Measurements from ENCODE around the gene COA3. TPM values are rescaled to one million over a fixed set of nuclear protein-coding genes. Genes with fewer than 3 reads are reported as not detected.
A peak's percentile ranks its signal among the peaks of the same experiment; 100 is the strongest.

Gene COA3
- total RNA-seq, 1 experiment from 2014 or later = 74.2 TPM

GRCh38 chr17:42760652-42761581 lies 37.6 kb downstream of the COA3 start, which contains the start of gene RAMP2:
Gene RAMP2 (plus strand): TSS chr17:42761227. CDS start chr17:42761262, 35 bp downstream.
- TF ChIP-seq, protein P1, sequence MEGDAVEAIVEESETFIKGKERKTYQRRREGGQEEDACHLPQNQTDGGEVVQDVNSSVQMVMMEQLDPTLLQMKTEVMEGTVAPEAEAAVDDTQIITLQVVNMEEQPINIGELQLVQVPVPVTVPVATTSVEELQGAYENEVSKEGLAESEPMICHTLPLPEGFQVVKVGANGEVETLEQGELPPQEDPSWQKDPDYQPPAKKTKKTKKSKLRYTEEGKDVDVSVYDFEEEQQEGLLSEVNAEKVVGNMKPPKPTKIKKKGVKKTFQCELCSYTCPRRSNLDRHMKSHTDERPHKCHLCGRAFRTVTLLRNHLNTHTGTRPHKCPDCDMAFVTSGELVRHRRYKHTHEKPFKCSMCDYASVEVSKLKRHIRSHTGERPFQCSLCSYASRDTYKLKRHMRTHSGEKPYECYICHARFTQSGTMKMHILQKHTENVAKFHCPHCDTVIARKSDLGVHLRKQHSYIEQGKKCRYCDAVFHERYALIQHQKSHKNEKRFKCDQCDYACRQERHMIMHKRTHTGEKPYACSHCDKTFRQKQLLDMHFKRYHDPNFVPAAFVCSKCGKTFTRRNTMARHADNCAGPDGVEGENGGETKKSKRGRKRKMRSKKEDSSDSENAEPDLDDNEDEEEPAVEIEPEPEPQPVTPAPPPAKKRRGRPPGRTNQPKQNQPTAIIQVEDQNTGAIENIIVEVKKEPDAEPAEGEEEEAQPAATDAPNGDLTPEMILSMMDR (conservative IDR thresholded peaks at IDR 0.05) = no peak
- Histone ChIP-seq H2AK5ac (ENCODE audit: insufficient read length, low read length) (no peak within 1 kb of the TSS), H4K91ac (ENCODE audit: insufficient read length, low read depth, low read length) (no peak within 1 kb of the TSS), H3K4me1 (ENCODE audit: insufficient read depth, low read length) (no peaks in the 10 kb centered on the region; the same call in 1 of the 2 replicates), H2BK5ac (ENCODE audit: insufficient read length, low read length) (no peak within 1 kb of the TSS), H4K20me1 (ENCODE audit: control insufficient read depth, insufficient read depth, insufficient read length) (no peaks in the 10 kb centered on the region), H2BK20ac (ENCODE audit: low read depth, low read length, poor library complexity, severe bottlenecking) (no peak within 1 kb of the TSS), H3K56ac (ENCODE audit: insufficient read length, low read depth, low read length) (no peak within 1 kb of the TSS), H2BK15ac (ENCODE audit: low read depth, low read length) (no peak within 1 kb of the TSS), H2BK120ac (ENCODE audit: low read depth, low read length, poor library complexity, severe bottlenecking) (no peak within 1 kb of the TSS), H3K14ac (ENCODE audit: insufficient read depth, low read length) (no peak within 1 kb of the TSS), H4K5ac (ENCODE audit: insufficient read length, low read depth, low read length) (no peak within 1 kb of the TSS), H4K8ac (replicated peaks; ENCODE audit: insufficient read length, low read depth, low read length) (no peak within 1 kb of the TSS), H3K79me2 (ENCODE audit: insufficient read depth, low read length) (no peaks in the 10 kb centered on the region), H3K27me3 (ENCODE audit: insufficient read depth, low read length) (peaks cover 23% of the 10 kb centered on the region), H3K23ac (ENCODE audit: insufficient read length, low read depth, low read length) (no peak within 1 kb of the TSS), H3K4me2 (ENCODE audit: insufficient read depth, insufficient read length, low read length) (peak within 1 kb of the TSS; percentile 67), H3K79me1 (ENCODE audit: insufficient read depth, low read depth, low read length, poor library complexity, severe bottlenecking) (no peaks in the 10 kb centered on the region), H2BK12ac (ENCODE audit: insufficient read length, low read depth, low read length) (no peak within 1 kb of the TSS), H2AFZ (ENCODE audit: low read length) (peak within 1 kb of the TSS; percentile 15), H3K18ac (ENCODE audit: insufficient read length, low read depth, low read length) (no peak within 1 kb of the TSS), H3K27ac (ENCODE audit: insufficient read length, low read depth, low read length) (no peak within 1 kb of the TSS), H3K9me3 (ENCODE audit: control insufficient read depth, low read depth, low read length) (no peaks in the 10 kb centered on the region), H3T11ph (ENCODE audit: low read length) (no peak within 1 kb of the TSS), H3K9ac (ENCODE audit: extremely low read depth, insufficient read length, low read length) (no peak within 1 kb of the TSS), H3K23me2 (ENCODE audit: insufficient read length, low read depth, low read length, poor library complexity, severe bottlenecking) (peaks cover 6% of the 10 kb centered on the region), H3K4ac (ENCODE audit: low read depth, low read length) (no peak within 1 kb of the TSS)
- Mint-ChIP-seq H3K27me3 (ENCODE audit: low read depth) (peaks cover 50% of the 10 kb centered on the region), H3K27ac (no peak within 1 kb of the TSS), H3K9me3 (no peaks in the 10 kb centered on the region), H3K4me1 (peaks cover 18 to 25% of the 10 kb centered on the region in 2 experiments), H3K4me3 (peak within 1 kb of the TSS; percentile 61 to 75), H3K36me3 (ENCODE audit: insufficient read depth in 1 of 3, low read depth in 3 of 3) (peaks cover 0 to 1% (median 0%) of the 10 kb centered on the region in 3 experiments; a peak in 1 of 7 replicates)
- no peak for DNase-seq
- no CpG with 5 or more reads among the region's 92 CpGs for WGBS (ENCODE audit: extremely low coverage, insufficient read length, low lambda C conversion rate)

Measured in H9 (cell line).